Measurements from ENCODE around the gene COBLL1.
"Not testable (repeated sequence)": the region's sequence is repeated elsewhere in the genome, so short reads cannot be mapped to it uniquely, and the experiment has no call there.

Gene COBLL1

GRCh38 chr2:164785457-164785856, 56.2 kb downstream of the COBLL1 start:
- DNase-seq, result no peak

- peak; percentile 88 for DNase-seq
These were observed 57.2 kb downstream of the COBLL1 start for GRCh38 chr2:164784376-164784775.

GRCh38 chr2:164782323-164782722, 59.3 kb downstream of the COBLL1 start:
- DNase-seq, result no peak

GRCh38 chr2:164781394-164781793, 60.2 kb downstream of the COBLL1 start:
- DNase-seq, result no peak

- no peak for DNase-seq
These were observed 60.9 kb downstream of the COBLL1 start for GRCh38 chr2:164780611-164781178.

GRCh38 chr2:164779383-164780057, 62.1 kb downstream of the COBLL1 start:
- no peak for DNase-seq

GRCh38 chr2:164778723-164779122, 62.9 kb downstream of the COBLL1 start:
- no peak for DNase-seq

GRCh38 chr2:164777847-164778461, 63.7 kb downstream of the COBLL1 start:
- no peak for DNase-seq

GRCh38 chr2:164773635-164774034, 68.0 kb downstream of the COBLL1 start:
- DNase-seq, result no peak

- peak; percentile 29 for DNase-seq
These were observed 68.5 kb downstream of the COBLL1 start for GRCh38 chr2:164773091-164773490.

- peak; percentile 85 for DNase-seq
These were observed 69.7 kb downstream of the COBLL1 start for GRCh38 chr2:164771897-164772296.

GRCh38 chr2:164770421-164770916, 71.2 kb downstream of the COBLL1 start:
- no peak for DNase-seq

GRCh38 chr2:164766954-164767320, 74.7 kb downstream of the COBLL1 start:
- DNase-seq, result no peak

GRCh38 chr2:164766216-164766953, 75.2 kb downstream of the COBLL1 start:
- DNase-seq, result no peak

GRCh38 chr2:164764996-164765395, 76.6 kb downstream of the COBLL1 start:
- DNase-seq, result no peak

GRCh38 chr2:164764474-164764873, 77.1 kb downstream of the COBLL1 start:
- no peak for DNase-seq

- DNase-seq, result no peak
These were observed 78.2 kb downstream of the COBLL1 start for GRCh38 chr2:164763431-164763830.

GRCh38 chr2:164761737-164762460, 79.7 kb downstream of the COBLL1 start:
- DNase-seq, result peak; percentile 17

- DNase-seq, result not testable (repeated sequence)
These were observed 80.4 kb downstream of the COBLL1 start for GRCh38 chr2:164761201-164761600.

GRCh38 chr2:164760179-164760578, 81.4 kb downstream of the COBLL1 start:
- DNase-seq, result no peak

GRCh38 chr2:164757934-164758695, 83.5 kb downstream of the COBLL1 start:
- no peak for DNase-seq

GRCh38 chr2:164756773-164757172, 84.8 kb downstream of the COBLL1 start:
- DNase-seq, result no peak

All from NCI-H82 (cell line).